IMR-90 (cell line): Measurements from ENCODE around the gene SLC12A6.

ENCODE experiments used
- CEBPB ChIP-seq: IDR thresholded peaks from 2 replicates; pipeline ENCODE4 v1.6.1; 2012; ENCODE audit warnings: low read depth, low read length, improper control_type of control experiment
- CHD1 ChIP-seq: IDR thresholded peaks from 2 replicates; pipeline ENCODE4 v1.6.1; 2012; ENCODE audit warnings: low read depth, low read length, improper control_type of control experiment
- CTCF ChIP-seq: conservative IDR thresholded peaks from 2 replicates; pipeline ENCODE4 v1.5.1; 2012; ENCODE audit warnings: mild to moderate bottlenecking, low read depth, low read length, improper control_type of control experiment
- ELK1 ChIP-seq: fragments of 150-350 bp; IDR thresholded peaks from 2 replicates; pipeline ENCODE4 v1.6.1; 2016; ENCODE audit warnings: low read depth, mild to moderate bottlenecking, low read length, moderate library complexity, borderline replicate concordance
- FOS ChIP-seq: fragments of 150-350 bp; IDR thresholded peaks from 2 replicates; pipeline ENCODE4 v1.6.1; 2016; ENCODE audit warnings: low read depth, low read length
- MAFK ChIP-seq: IDR thresholded peaks from 2 replicates; pipeline ENCODE4 v1.6.1; 2012; ENCODE audit warnings: low read depth, low read length, improper control_type of control experiment
- MAZ ChIP-seq: IDR thresholded peaks from 2 replicates; pipeline ENCODE4 v1.6.1; 2012; ENCODE audit warnings: low read depth, mild to moderate bottlenecking, low read length, improper control_type of control experiment, moderate library complexity, borderline replicate concordance
- MXI1 ChIP-seq: IDR thresholded peaks from 2 replicates; pipeline ENCODE4 v1.6.1; 2012; ENCODE audit warnings: low read depth, mild to moderate bottlenecking, low read length, moderate library complexity, borderline replicate concordance
- POLR2A ChIP-seq: IDR thresholded peaks from 2 replicates; pipeline ENCODE4 v1.6.1; 2012; ENCODE audit warnings: mild to moderate bottlenecking, low read depth, low read length
- RAD21 ChIP-seq: IDR thresholded peaks from 2 replicates; pipeline ENCODE4 v1.6.1; 2012; ENCODE audit warnings: low read length, improper control_type of control experiment
- RCOR1 ChIP-seq: IDR thresholded peaks from 2 replicates; pipeline ENCODE4 v1.6.1; 2012; ENCODE audit warnings: mild to moderate bottlenecking, low read length, improper control_type of control experiment; ENCODE audit not compliant: insufficient replicate concordance
- RFX5 ChIP-seq: IDR thresholded peaks from 2 replicates; pipeline ENCODE4 v1.8.0; 2012; ENCODE audit warnings: low read depth, mild to moderate bottlenecking, low read length, moderate library complexity
- USF2 ChIP-seq: fragments of 150-350 bp; IDR thresholded peaks from 2 replicates; pipeline ENCODE4 v1.6.1; 2017; ENCODE audit warnings: mild to moderate bottlenecking, antibody characterized with exemption, low read length, low read depth

GRCh38 chr15:34358948-34359347, 21.4 kb upstream of the SLC12A6 start:
- TF ChIP-seq CTCF = no peak
- TF ChIP-seq POLR2A = no peak
- TF ChIP-seq CEBPB = no peak
- TF ChIP-seq MAZ = no peak
- no peak for TF ChIP-seq RCOR1
- no peak for TF ChIP-seq MAFK
- no peak for TF ChIP-seq RFX5
- no peak for TF ChIP-seq MXI1
- TF ChIP-seq FOS = no peak
- no peak for TF ChIP-seq RAD21
- no peak for TF ChIP-seq CHD1
- no peak for TF ChIP-seq USF2
- no peak for TF ChIP-seq ELK1
